ENCODE results near the gene SIPA1L2.

GRCh38 chr1:232596666-232597303 is 33.1 kb downstream of the SIPA1L2 start:
- TF ChIP-seq CTCF (IDR thresholded peaks at IDR 0.05) (no peak), POLR2A (IDR thresholded peaks at IDR 0.05) (no peak)

Data from uterus (tissue), 2 donors.